ENCODE results near the gene FRAS1.

GRCh38 chr4:78363031-78363570 is 306.0 kb downstream of the FRAS1 start:
- no peak for TF ChIP-seq CTCF (IDR thresholded peaks at IDR 0.05)
- no peak for TF ChIP-seq POLR2A (IDR thresholded peaks at IDR 0.05)
